Stimulated activated CD4-positive, alpha-beta T cell treated with anti-CD3 and anti-CD28 coated beads, Interleukin-1b, Interleukin-23, amount 100 ng/mL, for 1 hour (primary cell): Measurements from ENCODE around the gene PFKFB3.

ENCODE experiments used
- DNase-seq, 2 donors: peaks; one replicate each; pipeline ENCODE4 v3.0.0-alpha.2; 2020; ENCODE audit warnings: low read depth in 2 of 2

The PFKFB3 gene

GRCh38 chr10:6300784-6301460 is 98.2 kb downstream of the PFKFB3 start:
- DNase-seq, result no peak

GRCh38 chr10:6301488-6302075 is 98.8 kb downstream of the PFKFB3 start:
- no peak for DNase-seq
